Gastroesophageal sphincter (tissue), 4 donors: ENCODE measurements around the gene FIGN. TPM values are rescaled to one million over a fixed set of nuclear protein-coding genes. Genes with fewer than 3 reads are reported as not detected.
A peak's percentile ranks its signal among the peaks of the same experiment; 100 is the strongest.

ENCODE experiments used
- ATAC-seq: fragments of 150-250 bp; one replicate; pipeline ENCODE4 v1.9.1; 2016; ENCODE audit warnings: mild to moderate bottlenecking, moderate library complexity
- H3K27ac ChIP-seq, 4 donors: fragments of 200-600 bp; sonication (generic) in 3 of 4; 1 replicate in 3 of 4; 2 replicates in 1 of 4; pipeline ENCODE4 v1.5.1; 2016 to 2019
- H3K27me3 ChIP-seq: fragments of 200-600 bp; sonication (generic); one replicate; pipeline ENCODE4 v1.5.1; 2019
- H3K36me3 ChIP-seq, 2 donors: fragments of 200-600 bp; sonication (generic); one replicate each; pipeline ENCODE4 v1.5.1; 2019; ENCODE audit warnings: control low read depth in 1 of 2
- H3K4me1 ChIP-seq, 3 donors: fragments of 200-600 bp; sonication (generic); 1 replicate in 2 of 3; 2 replicates in 1 of 3; pipeline ENCODE4 v1.5.1; 2016 to 2019; ENCODE audit warnings: control low read depth in 2 of 3
- H3K4me3 ChIP-seq, 2 donors: fragments of 200-600 bp; sonication (generic); one replicate each; pipeline ENCODE4 v1.5.1; 2019; ENCODE audit warnings: mild to moderate bottlenecking in 1 of 2, moderate library complexity in 1 of 2
- H3K9me3 ChIP-seq, 3 donors: fragments of 200-600 bp; sonication (generic); one replicate each; pipeline ENCODE4 v1.5.1; 2017 to 2019; ENCODE audit warnings: control low read depth in 2 of 3
- CTCF ChIP-seq, 4 experiments: fragments of 200-600 bp in 2 of 4; fragments of 450-650 bp in 2 of 4; sonication (generic) in 1 of 4; IDR thresholded peaks; one replicate each; pipeline ENCODE4 v1.5.1; 2017 to 2019; ENCODE audit warnings: antibody characterized with exemption in 4 of 4, mild to moderate bottlenecking in 2 of 4, moderate library complexity in 2 of 4
- EP300 ChIP-seq: sonication (generic); formaldehyde crosslinking; IDR thresholded peaks from one replicate; pipeline ENCODE4 v1.6.1; 2017; ENCODE audit warnings: antibody characterized with exemption, mild to moderate bottlenecking
- POLR2A ChIP-seq, 2 donors: fragments of 450-650 bp; IDR thresholded peaks; one replicate each; pipeline ENCODE4 v1.6.1; 2017; ENCODE audit warnings: antibody characterized with exemption in 2 of 2, mild to moderate bottlenecking in 2 of 2, moderate library complexity in 1 of 2
- POLR2AphosphoS5 ChIP-seq: sonication (generic); formaldehyde crosslinking; IDR thresholded peaks from one replicate; pipeline ENCODE4 v1.6.1; 2017; ENCODE audit warnings: antibody characterized with exemption
- WGBS, 2 donors: methylation state at CpG; one replicate each; pipeline ENCODE4 v1.1.5; 2018; ENCODE audit warnings: low coverage in 1 of 2; 5-methylcytosine and 5-hydroxymethylcytosine counted together
- total RNA-seq, 4 donors: library from RNA; depleted of rRNA; stranded (reverse); fragments of >200 nt; gene quantifications; one replicate each; pipeline ENCODE4 v1.1.0, GENCODE V29; 2016

FIGN gene
- total RNA-seq, 4 donors from 2014 or later: 5.0 to 17.5 (median 10.2) TPM

DNA sequence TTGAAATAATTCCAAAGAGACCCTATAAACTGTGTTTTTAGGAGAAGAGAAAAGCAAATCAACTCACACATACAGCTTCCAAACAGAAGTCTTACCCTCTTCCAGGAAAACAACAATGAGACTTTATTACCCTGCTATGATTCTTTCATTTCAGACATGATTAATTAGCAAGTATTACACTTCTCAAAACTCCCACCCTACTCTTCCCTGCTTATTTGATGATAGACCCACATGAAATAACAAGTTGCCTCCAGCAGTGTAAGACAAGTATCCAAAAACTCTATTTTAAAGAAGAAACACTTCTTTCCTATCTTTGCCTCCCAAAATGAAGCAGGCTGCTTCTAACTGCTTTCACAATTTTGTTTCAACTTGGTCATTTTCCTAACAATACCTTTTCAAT lies 4.1 kb downstream of the FIGN start:
- no peak for ATAC-seq
- H3K4me3 ChIP-seq: peak overlapping the region; percentile 17 to 77

GRCh38 chr2:163730556-163730955 lies 5.3 kb downstream of the FIGN start:
- Histone ChIP-seq H3K4me3 (no peak overlapping the region), H3K27me3 (no peaks in the 10 kb centered on the region), H3K36me3 (no peaks in the 10 kb centered on the region), H3K27ac (peak overlapping the region in 3 of 4 donors; percentile 36 to 95 (median 92)), H3K9me3 (no peaks in the 10 kb centered on the region), H3K4me1 (peaks cover 0 to 37% (median 0%) of the 10 kb centered on the region in 3 donors)
- TF ChIP-seq POLR2AphosphoS5: no peak
- TF ChIP-seq CTCF (IDR thresholded peaks at IDR 0.05): no peak
- TF ChIP-seq EP300: no peak
- no peak for TF ChIP-seq POLR2A (IDR thresholded peaks at IDR 0.05)
- no peak for ATAC-seq
- WGBS, 2 donors: 92 to 96% methylated on average over 1 of the region's 1 CpG

More for the DNA sequence above, 4.1 kb downstream of the FIGN start:
- Histone ChIP-seq H3K9me3 (no peaks in the 10 kb centered on the region), H3K4me1 (peaks cover 0 to 31% (median 0%) of the 10 kb centered on the region in 3 donors), H3K36me3 (no peaks in the 10 kb centered on the region), H3K27me3 (no peaks in the 10 kb centered on the region), H3K27ac (peak overlapping the region; percentile 59 to 95 (median 76))
- TF ChIP-seq EP300 (no peak), POLR2AphosphoS5 (no peak), POLR2A (IDR thresholded peaks at IDR 0.05) (no peak)

GRCh38 chr2:163729636-163730273 lies 6.1 kb downstream of the FIGN start:
- TF ChIP-seq EP300: no peak
- TF ChIP-seq CTCF (IDR thresholded peaks at IDR 0.05): no peak
- no peak for TF ChIP-seq POLR2AphosphoS5
- no peak for TF ChIP-seq POLR2A (IDR thresholded peaks at IDR 0.05)
- 77 to 84% methylated on average over 4 of the region's 4 CpGs for WGBS, 2 donors
- H3K9me3 ChIP-seq: no peaks in the 10 kb centered on the region
- no peak overlapping the region for H3K4me3 ChIP-seq
- H3K36me3 ChIP-seq: no peaks in the 10 kb centered on the region
- no peak for ATAC-seq
- H3K27me3 ChIP-seq: no peaks in the 10 kb centered on the region
- peaks cover 0 to 37% (median 0%) of the 10 kb centered on the region in 3 donors for H3K4me1 ChIP-seq
- peak overlapping the region in 1 of 4 donors; percentile 95 for H3K27ac ChIP-seq

DNA sequence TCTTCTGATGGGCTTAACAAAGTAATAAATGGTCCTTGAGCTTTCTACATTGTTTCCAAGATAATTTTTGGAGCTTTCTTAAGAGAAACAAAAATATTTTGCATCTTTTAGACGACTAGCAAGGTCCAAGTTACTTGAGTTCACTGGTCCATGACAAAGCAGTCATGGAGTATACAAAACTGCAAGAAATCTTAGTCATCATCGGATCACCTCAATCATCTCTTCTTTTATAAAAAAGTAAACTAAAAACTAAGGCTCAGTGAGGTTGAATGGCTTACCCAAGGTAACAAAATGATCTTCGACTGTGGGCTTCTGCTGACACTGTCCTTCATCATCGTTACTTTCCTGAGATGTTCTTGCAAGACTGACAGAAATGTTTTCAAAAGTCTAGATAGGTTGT lies 11.9 kb downstream of the FIGN start:
- Histone ChIP-seq H3K27ac (no peak overlapping the region), H3K4me1 (peaks cover 0 to 14% (median 0%) of the 10 kb centered on the region in 3 donors), H3K4me3 (no peak overlapping the region), H3K36me3 (no peaks in the 10 kb centered on the region), H3K27me3 (no peaks in the 10 kb centered on the region), H3K9me3 (no peaks in the 10 kb centered on the region)
- TF ChIP-seq CTCF (IDR thresholded peaks at IDR 0.05): no peak
- TF ChIP-seq POLR2AphosphoS5: no peak
- no peak for TF ChIP-seq EP300
- no peak for TF ChIP-seq POLR2A (IDR thresholded peaks at IDR 0.05)
- WGBS, 2 donors: 88% methylated on average over 4 of the region's 4 CpGs
- ATAC-seq: no peak

DNA sequence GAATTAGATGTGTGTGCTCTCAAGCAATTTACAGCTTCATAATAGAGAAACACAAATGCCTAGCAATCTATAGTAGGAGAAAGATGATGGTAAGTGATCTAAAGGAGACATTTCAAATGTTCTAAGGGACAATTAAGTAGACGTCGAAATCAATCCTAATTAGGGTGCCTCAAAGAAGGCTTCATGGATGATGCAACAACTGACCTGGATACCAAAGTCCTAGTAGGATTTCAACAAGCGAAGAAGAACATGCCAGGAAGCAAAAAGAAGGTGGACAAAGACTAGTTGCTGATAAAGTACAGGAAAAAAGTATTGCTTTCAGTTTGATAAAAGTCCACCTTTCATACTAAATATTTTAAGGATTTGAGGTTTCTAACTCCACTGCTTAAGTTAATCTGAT lies 12.5 kb downstream of the FIGN start:
- H3K9me3 ChIP-seq: no peaks in the 10 kb centered on the region
- H3K27ac ChIP-seq: no peak overlapping the region
- ATAC-seq: no peak
- 96% methylated on average over 3 of the region's 3 CpGs; no CpG with 5 or more reads in 1 of the 2 donors for WGBS, 2 donors
- TF ChIP-seq POLR2AphosphoS5 (no peak), POLR2A (IDR thresholded peaks at IDR 0.05) (no peak), CTCF (IDR thresholded peaks at IDR 0.05) (no peak), EP300 (no peak)
- no peaks in the 10 kb centered on the region for H3K36me3 ChIP-seq
- H3K4me3 ChIP-seq: no peak overlapping the region
- peaks cover 0 to 14% (median 0%) of the 10 kb centered on the region in 3 donors for H3K4me1 ChIP-seq
- H3K27me3 ChIP-seq: no peaks in the 10 kb centered on the region
